ENCODE data around the gene ELANE.

The ELANE gene

DNA sequence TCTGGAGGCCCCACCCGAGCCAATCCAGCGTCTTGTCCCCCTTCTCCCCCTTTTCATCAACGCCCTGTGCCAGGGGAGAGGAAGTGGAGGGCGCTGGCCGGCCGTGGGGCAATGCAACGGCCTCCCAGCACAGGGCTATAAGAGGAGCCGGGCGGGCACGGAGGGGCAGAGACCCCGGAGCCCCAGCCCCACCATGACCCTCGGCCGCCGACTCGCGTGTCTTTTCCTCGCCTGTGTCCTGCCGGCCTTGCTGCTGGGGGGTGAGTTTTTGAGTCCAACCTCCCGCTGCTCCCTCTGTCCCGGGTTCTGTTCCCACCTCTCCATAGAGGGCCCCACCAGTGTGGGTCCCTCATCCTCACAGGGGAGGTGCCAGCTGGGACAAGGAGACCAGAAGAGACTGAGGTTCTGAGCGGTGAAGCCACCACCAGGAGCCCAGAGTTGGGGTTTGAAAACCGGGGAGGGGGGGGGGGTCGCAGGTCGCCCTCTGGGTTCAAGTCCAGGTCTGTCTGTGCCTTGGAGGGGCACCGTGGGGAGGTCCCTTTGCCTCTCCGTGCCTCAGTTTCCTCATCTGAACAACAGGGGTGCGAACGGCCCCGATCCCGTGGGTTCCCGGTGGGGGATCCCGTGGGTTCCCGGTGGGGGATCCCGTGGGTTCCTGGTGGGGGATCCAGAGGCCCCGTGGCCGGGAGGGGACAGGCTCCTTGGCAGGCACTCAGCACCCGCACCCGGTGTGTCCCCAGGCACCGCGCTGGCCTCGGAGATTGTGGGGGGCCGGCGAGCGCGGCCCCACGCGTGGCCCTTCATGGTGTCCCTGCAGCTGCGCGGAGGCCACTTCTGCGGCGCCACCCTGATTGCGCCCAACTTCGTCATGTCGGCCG is at the start of gene ELANE:
TSS of gene ELANE (plus strand) at position 168 of the 878 bp plus-strand sequence. CDS start at position 194, 26 bp downstream.
- no peak for DNase-seq (ENCODE audit: low read depth)

DNA sequence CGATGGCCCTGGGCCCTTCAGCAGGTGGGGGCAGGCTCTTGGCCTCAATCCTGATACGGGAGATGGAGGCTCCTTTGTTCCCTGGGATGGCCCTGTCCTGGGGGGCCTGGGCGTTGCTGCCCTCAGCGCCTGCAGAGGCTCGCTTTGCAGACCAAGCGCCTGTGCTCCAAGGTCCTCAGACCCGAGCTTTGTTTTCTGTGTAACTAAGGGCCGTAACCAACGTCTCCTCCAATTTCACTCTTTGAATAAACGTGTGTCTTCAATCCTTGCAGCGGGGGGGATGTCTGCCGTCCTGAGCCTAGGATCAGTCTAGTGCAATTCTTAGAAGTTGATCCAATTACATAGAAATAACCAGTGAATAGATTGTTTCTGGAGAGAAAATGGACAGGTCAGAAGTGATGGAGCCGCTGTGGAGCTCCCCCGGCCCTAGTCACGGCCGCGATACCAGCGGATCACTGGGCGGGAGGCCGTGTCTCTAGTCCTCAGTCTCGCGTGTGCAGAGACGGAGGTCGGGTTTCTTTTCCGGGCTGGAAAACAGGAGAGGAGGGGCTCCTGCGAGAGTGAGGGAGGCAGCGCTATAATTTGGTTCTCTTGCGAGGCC is 49.5 kb upstream of the ELANE start:
- no peak for DNase-seq (ENCODE audit: low read depth)

DNA sequence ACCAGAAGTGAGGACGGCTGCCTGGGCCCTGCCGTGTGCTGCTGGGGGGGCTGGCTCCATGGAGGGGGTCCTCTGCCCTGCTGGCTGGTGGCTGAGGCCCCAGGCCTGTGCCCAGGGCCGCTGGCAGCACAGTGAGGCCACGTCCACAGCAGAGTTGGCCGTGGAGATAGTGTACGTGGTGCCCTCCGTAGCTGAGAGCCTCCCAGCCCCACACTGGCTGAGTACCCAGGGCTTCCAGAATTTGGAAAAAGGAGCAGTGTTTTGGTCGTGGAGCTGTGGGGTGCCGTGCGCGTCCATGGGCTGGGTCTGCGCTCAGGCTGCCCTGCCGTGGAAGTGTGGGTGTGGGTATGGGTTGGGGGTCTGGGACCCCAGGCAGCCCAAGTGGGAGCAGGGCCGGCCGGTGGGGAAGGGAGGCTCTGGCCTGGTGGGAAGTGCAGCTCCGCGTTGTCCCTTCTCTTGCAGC is 49.0 kb upstream of the ELANE start:
- DNase-seq (ENCODE audit: low read depth): no peak

DNA sequence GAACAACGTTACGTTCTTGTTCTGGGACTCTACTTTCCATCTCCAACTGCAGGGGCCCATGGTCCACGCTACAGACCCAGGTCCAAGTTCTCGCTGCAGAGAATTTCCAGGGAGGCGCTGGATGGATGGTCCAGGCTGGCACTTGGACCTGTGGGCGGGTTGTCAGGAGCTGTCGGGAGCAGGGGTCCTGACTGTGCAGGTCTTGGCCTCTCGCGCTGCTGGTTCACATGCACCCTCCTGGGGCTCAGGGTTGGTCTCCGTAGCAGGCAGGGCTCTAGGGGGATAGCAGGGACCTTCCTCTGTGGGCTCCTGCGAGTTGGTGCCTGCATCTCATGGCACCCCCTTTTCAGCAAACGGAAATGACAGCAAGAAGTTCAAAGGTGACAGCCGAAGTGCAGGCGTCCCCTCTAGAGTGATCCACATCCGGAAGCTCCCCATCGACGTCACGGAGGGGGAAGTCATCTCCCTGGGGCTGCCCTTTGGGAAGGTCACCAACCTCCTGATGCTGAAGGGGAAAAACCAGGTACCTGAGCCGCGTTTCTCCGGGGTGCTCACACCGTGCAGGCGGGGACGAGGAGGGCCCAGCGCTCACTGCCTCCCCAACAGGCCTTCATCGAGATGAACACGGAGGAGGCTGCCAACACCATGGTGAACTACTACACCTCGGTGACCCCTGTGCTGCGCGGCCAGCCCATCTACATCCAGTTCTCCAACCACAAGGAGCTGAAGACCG is 48.3 kb upstream of the ELANE start:
- no peak for DNase-seq (ENCODE audit: low read depth)

DNA sequence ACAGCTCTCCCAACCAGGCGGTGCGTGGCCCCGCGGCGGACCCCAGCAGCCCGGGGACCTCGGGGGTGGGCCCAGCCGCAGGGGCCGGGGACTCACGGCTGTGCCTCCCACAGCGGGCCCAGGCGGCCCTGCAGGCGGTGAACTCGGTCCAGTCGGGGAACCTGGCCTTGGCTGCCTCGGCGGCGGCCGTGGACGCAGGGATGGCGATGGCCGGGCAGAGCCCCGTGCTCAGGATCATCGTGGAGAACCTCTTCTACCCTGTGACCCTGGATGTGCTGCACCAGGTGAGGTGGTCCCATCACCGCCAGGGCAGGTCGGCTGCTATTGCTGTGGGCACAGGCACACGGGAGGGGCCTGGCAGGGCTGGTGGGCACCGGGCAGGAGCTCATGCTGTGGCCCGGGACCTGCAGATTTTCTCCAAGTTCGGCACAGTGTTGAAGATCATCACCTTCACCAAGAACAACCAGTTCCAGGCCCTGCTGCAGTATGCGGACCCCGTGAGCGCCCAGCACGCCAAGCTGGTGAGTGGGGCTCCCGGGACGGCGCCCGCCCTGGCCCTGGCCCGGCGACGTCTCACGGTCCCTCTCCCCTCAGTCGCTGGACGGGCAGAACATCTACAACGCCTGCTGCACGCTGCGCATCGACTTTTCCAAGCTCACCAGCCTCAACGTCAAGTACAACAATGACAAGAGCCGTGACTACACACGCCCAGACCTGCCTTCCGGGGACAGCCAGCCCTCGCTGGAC is 47.5 kb upstream of the ELANE start:
- no peak for DNase-seq (ENCODE audit: low read depth)

DNA sequence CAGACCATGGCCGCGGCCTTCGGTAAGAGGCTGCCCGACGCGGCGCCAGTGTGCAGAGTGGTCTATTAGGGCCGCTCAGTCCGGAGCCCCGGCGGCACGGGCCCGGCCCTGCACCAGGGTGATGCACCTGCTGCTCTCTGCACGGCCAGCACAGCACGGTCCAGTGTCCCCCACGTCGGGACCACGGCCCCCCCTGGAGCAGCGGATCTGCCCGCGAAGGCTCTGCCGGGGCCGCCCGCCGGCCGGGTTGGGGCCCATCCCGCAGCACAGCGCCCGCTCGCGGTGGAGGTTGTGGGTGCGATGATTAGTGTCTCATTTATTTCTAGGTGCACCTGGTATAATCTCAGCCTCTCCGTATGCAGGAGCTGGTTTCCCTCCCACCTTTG is 46.9 kb upstream of the ELANE start:
- no peak for DNase-seq (ENCODE audit: low read depth)

DNA sequence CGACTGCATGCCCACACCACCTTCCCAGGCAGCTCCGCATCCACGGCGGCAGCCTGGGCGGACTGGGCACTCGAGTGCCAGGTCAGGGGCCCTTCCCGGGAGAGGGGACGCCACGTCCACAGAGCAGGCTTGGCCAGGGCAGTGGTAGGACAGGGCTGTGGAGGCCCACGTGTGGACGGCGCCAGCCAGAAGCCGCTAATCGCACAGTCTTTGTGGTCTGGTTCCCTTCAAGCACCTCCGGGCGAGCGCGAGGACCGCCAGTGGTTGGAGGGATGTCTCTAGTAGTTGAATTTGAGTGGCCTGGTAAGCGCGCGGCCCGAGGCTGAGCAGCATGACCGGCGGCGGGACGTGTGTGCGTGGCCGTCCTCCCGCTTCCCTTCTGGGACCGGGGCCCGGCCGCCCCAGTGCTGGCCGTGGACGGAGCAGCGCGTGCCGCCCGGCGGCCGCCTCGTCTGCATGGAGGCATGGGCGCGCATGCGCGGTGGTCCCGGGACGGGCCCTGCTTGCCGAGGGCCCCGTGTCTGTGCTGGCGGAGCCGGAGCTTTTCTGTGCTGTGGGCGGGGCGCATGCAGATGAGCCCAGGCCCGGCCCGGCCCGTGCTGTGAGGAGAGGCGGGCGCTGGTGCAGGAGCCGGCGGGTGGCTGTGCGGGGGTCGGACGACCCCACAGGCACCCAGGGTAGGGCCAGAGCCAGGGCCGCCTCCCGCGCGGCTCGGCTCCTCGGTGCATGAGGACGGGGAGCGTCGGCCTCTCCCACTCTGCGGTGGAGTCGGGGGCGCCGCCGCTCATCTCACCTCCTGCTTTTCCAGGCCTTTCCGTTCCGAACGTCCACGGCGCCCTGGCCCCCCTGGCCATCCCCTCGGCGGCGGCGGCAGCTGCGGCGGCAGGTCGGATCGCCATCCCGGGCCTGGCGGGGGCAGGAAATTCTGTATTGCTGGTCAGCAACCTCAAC is 46.2 kb upstream of the ELANE start:
- no peak for DNase-seq (ENCODE audit: low read depth)

DNA sequence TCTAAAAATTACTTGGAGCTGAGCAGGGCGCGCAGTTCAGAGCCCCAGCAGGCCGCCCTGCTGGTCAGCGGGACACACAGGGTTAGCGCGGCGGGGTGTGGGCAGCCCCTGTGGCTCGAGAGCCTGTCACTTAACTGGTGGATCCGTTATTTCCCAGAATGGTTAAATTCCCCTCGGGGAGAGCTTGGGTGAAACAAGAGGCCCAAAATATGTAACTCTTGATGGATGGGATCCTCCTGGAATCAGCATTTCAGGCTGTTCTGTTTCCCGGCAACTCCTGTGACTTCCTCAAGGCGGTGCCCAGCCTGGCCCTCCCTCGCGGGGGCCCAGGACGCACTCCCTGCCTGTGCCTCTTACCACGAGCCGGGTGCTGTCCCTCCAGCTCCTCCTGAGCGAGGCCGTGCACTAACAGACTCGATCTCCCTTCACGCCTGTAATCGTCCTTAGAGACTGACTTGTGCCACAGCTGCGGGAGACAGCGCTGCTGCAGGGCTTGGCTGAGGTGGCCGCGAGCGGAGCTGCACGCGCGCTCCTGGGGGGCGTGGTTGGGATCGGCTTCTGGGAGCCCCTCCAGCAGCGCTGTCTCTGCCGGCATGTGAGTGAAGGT is 45.2 kb upstream of the ELANE start:
- no peak for DNase-seq (ENCODE audit: low read depth)

DNA sequence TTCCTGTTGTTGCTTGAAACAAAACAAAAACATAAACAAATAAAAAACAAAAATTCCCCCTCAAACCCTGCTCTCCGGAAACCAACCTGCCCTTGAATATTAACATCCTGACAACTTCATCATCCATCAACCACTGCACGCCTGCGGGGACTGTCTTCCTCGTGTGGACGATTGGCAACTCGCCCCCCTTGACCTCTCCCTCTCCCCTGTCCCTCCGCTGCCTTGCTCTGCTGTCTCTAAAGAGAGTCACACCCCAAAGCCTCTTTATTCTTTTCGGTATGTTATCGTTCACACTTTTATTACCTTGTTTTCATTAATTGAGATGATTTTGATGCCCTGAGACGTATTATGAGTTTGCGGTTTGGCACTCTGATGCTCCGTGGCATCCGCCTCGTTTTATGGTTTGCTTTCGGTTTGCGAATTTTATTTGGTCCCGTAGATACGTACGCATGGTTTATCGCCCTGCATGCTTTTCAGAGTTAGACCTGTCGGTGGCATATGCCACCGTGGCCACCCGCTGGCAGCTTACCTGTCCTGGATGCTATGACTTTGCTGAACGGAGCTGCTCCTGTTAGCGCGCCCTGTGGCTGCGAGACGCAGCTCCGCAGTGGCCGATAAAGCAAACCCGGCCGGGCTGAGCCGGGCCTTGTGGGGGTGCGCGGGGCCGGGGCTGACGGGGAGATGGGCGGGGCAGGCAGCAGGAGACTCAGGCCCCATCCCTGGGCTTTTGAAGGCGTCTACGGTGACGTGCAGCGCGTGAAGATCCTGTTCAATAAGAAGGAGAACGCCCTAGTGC is 44.3 kb upstream of the ELANE start:
- no peak for DNase-seq (ENCODE audit: low read depth)

DNA sequence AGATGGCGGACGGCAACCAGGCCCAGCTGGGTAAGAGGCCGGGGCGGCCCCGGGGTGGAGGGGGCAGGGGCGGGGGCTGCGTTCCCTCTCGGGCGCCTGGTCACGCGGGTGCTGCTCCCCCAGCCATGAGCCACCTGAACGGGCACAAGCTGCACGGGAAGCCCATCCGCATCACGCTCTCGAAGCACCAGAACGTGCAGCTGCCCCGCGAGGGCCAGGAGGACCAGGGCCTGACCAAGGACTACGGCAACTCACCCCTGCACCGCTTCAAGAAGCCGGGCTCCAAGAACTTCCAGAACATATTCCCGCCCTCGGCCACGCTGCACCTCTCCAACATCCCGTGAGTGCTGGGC is 43.7 kb upstream of the ELANE start:
- no peak for DNase-seq (ENCODE audit: low read depth)

DNA sequence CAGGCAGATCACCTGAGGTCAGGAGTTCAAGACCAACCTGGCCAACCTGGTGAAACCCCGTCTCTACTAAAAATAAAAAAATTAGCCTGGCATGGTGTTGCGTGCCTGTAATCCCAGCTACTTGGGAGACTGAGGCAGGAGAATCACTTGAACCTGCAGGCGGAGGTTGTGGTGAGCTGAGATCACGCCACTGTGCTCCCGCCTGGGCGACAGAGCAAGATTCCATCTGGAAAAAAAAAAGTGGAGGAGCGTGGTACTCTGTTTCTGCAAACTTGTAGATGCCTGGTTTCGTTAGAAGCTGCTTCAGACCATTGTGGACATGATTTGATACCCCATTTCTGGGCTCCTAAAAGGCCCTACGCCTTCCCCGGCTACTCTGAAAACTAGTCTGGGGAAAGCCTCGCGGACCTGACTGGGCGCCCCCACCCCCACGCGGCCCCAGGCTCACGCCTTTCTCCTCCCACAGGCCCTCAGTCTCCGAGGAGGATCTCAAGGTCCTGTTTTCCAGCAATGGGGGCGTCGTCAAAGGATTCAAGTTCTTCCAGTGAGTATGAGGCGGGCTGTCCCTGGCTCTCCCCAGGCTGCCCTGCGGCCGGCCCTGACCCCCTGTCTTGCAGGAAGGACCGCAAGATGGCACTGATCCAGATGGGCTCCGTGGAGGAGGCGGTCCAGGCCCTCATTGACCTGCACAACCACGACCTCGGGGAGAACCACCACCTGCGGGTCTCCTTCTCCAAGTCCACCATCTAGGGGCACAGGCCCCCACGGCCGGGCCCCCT is 41.8 kb upstream of the ELANE start:
- no peak for DNase-seq (ENCODE audit: low read depth)

DNA sequence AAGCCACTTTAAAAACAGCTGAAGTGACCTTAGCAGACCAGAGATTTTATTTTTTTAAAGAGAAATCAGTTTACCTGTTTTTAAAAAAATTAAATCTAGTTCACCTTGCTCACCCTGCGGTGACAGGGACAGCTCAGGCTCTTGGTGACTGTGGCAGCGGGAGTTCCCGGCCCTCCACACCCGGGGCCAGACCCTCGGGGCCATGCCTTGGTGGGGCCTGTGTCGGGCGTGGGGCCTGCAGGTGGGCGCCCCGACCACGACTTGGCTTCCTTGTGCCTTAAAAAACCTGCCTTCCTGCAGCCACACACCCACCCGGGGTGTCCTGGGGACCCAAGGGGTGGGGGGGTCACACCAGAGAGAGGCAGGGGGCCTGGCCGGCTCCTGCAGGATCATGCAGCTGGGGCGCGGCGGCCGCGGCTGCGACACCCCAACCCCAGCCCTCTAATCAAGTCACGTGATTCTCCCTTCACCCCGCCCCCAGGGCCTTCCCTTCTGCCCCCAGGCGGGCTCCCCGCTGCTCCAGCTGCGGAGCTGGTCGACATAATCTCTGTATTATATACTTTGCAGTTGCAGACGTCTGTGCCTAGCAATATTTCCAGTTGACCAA is 41.1 kb upstream of the ELANE start:
- no peak for DNase-seq (ENCODE audit: low read depth)

DNA sequence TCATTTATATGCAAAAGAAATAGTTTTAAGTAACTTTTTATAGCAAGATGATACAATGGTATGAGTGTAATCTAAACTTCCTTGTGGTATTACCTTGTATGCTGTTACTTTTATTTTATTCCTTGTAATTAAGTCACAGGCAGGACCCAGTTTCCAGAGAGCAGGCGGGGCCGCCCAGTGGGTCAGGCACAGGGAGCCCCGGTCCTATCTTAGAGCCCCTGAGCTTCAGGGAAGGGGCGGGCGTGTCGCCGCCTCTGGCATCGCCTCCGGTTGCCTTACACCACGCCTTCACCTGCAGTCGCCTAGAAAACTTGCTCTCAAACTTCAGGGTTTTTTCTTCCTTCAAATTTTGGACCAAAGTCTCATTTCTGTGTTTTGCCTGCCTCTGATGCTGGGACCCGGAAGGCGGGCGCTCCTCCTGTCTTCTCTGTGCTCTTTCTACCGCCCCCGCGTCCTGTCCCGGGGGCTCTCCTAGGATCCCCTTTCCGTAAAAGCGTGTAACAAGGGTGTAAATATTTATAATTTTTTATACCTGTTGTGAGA is 40.5 kb upstream of the ELANE start:
- no peak for DNase-seq (ENCODE audit: low read depth)

DNA sequence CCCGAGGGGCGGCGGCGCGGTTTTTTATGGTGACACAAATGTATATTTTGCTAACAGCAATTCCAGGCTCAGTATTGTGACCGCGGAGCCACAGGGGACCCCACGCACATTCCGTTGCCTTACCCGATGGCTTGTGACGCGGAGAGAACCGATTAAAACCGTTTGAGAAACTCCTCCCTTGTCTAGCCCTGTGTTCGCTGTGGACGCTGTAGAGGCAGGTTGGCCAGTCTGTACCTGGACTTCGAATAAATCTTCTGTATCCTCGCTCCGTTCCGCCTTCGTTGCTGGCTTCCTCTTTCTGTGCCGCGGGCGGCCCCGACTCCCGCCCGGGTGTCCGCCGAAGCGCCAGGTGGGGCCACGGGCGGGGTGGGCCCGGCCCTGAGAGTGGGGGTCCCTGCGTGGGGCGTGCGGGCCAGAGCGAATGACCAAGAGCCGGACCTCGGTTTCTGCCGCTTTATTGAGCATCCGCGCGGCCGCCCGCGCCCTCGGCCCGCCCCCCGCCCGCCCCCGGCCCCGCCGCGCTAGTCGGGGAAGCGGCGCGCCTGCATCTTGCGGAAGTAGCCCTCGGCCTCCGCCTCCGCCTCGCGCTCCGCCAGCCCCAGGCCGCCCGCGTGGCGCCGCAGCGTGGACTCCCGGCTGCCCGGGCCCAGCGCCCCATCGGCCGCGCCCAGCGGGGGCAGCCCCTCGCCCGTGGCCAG is 39.9 kb upstream of the ELANE start:
- no peak for DNase-seq (ENCODE audit: low read depth)

DNA sequence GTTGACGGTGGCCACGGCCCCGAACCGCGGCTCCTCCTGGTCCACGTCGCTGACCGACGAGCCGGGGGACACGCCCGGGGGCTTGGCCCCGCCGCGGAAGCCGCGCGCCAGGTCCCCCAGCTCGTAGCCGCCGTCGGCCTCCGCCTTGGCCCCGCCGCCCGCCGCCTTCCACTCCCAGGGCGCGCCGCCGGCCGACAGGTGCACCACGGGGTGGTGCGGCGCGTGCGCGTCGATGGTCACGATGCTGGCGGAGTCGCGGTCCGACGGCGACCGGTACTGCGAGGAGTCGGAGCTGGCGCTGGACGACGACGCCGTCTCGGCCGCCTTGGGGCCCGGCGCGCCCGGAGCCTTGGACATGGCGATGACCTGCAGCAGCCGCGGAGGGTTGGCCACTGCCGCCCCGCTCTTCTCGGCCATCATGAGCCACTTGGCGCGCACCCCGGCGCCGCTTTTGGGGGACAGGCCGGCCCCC is 39.3 kb upstream of the ELANE start:
- DNase-seq (ENCODE audit: low read depth): no peak

DNA sequence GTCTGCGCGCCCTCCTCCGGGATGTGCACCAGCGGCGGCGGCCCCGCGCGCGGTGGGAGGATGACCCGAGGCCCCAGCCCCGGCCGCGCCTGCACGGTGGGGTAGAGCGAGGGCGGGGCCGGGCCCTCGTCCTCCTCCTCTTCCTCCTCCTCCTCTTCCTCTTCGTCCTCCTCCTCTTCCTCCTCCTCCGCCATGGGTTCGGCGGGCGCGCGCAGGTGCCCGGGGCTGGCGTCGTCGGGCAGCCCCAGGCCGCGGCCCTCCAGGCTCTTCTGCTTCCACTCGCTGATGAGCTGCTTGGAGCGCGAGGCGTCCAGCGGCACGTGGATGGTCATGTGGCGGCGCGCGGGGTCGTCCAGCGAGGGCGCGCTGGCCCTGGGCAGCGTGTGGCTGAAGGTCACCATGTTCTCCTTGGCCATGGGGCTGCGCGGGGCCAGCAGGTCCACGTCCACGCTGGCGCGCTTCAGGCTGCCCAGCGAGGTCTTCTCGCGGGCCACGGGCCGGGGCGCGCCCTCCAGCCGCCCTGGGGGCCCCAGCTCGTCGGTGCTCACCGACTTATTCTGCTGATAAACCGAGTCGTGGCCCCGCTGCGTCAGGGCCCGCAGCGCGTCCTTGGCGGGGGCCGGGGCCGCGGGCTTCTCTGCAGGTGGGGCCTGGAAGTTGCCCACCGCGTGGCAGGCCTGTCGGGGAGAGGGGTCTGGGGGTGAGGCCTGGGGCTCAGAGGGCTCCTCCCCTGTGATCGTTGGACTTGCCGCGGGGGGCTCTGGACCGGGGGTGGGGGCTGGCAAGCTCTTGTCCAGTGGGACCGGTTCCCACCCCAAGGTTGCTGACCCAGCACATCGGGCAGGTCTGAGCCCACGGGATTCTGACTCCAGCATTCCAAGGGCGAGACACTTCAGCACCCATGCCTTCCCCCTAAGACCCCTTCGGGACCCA is 38.6 kb upstream of the ELANE start:
- DNase-seq (ENCODE audit: low read depth): no peak
